Right lobe of liver (tissue), 6 donors: Measurements from ENCODE around the gene ZBTB2. TPM values are rescaled to one million over a fixed set of nuclear protein-coding genes. Genes with fewer than 3 reads are reported as not detected.

Experiments
- ATAC-seq, 4 donors: fragments of 200-7000 bp; cut with Tn5 transposase; one replicate each; pipeline ENCODE4 v1.9.1; 2020; ENCODE audit warnings: mild to moderate bottlenecking in 4 of 4, moderate library complexity in 4 of 4
- DNase-seq, 3 donors: peaks; one replicate each; pipeline ENCODE4 v3.0.0-alpha.2; 2020
- H3K27ac ChIP-seq, 3 donors: fragments of 200-600 bp; one replicate each; pipeline ENCODE4 v1.8.0; 2022
- H3K27me3 ChIP-seq, 2 donors: fragments of 200-600 bp; one replicate each; pipeline ENCODE4 v1.8.0; 2022
- H3K36me3 ChIP-seq, 4 donors: fragments of 200-600 bp; sonication (generic) in 1 of 4; one replicate each; pipeline versions ENCODE4 v1.5.1 to v1.8.0; 2017 to 2022; ENCODE audit warnings: control low read depth in 1 of 4
- H3K4me1 ChIP-seq, 4 donors: fragments of 200-600 bp; sonication (generic) in 1 of 4; one replicate each; pipeline versions ENCODE4 v1.5.1 to v1.8.0; 2017 to 2022; ENCODE audit warnings: control low read depth in 1 of 4
- H3K4me3 ChIP-seq, 3 donors: fragments of 200-600 bp; one replicate each; pipeline ENCODE4 v1.8.0; 2022
- H3K9me3 ChIP-seq, 4 donors: fragments of 200-600 bp; sonication (generic) in 1 of 4; one replicate each; pipeline versions ENCODE4 v1.5.1 to v1.8.0; 2017 to 2022; ENCODE audit warnings: control low read depth in 1 of 4
- CTCF ChIP-seq, 4 donors: fragments of 200-600 bp in 3 of 4; fragments of 450-650 bp in 1 of 4; IDR thresholded peaks; one replicate each; pipeline versions ENCODE4 v1.5.1 to v1.8.0; 2016 to 2022; ENCODE audit warnings: antibody characterized with exemption in 4 of 4, mild to moderate bottlenecking in 2 of 4
- POLR2A ChIP-seq: fragments of 450-650 bp; IDR thresholded peaks from one replicate; pipeline ENCODE4 v1.6.1; 2017; ENCODE audit warnings: antibody characterized with exemption, mild to moderate bottlenecking
- WGBS: methylation state at CpG from one replicate; pipeline ENCODE4 v1.1.6; 2018; ENCODE audit warnings: low coverage, low lambda C conversion rate; ENCODE audit not compliant: insufficient coverage; ENCODE audit errors: missing lambda C conversion rate; 5-methylcytosine and 5-hydroxymethylcytosine counted together
- intact Hi-C, 2 donors: fragments of 100-400 bp; cut with DNase I; formaldehyde crosslinking; loops; one replicate each; pipeline versions ENCODE4 v1.11.2 to v1.14.1; 2022
- total RNA-seq, 6 experiments: library from RNA; depleted of rRNA in 2 of 6; stranded (reverse); fragments of >200 nt in 2 of 6; fragmentation: NEBNext Ultra II Directional in 3 of 6; extraction: Animal tissue kit (Norgen Biotek cat#: 25700) in 3 of 6; gene quantifications; one replicate each; pipeline versions ENCODE4 v1.1.0 to v1.2.4, GENCODE V29; 2016 to 2023
- donor health status: DM: no; HTN: yes; CAD: no.
- donor health status: DM: no; HTN: no; CAD: no.
- donor health status: DM: no; HTN: no; CAD: no.
- donor health status: DM: no; HTN: yes; CAD: no.
- donor health status: DM: no; HTN: yes; CAD: no.

Gene ZBTB2
- total RNA-seq, 6 experiments from 2014 or later = 3.2 to 6.0 (median 4.5) TPM

GRCh38 chr6:151352410-151353396 is 38.7 kb downstream of the ZBTB2 start:
- Histone ChIP-seq H3K4me3 (no peak overlapping the region), H3K4me1 (no peaks in the 10 kb centered on the region), H3K36me3 (no peaks in the 10 kb centered on the region), H3K27me3 (no peaks in the 10 kb centered on the region), H3K27ac (no peak overlapping the region), H3K9me3 (no peaks in the 10 kb centered on the region)
- intact Hi-C loops = no loop called here
- ATAC-seq (peak in 3 of 4 donors; percentile 12 to 49 (median 22)), DNase-seq (no peak)
- TF ChIP-seq POLR2A (no peak), CTCF (IDR thresholded peaks at IDR 0.05) (no peak)
- 50% methylated on average over 18 of the region's 19 CpGs for WGBS

GRCh38 chr6:151351731-151352130 is 39.6 kb downstream of the ZBTB2 start:
- Histone ChIP-seq H3K4me1 (no peaks in the 10 kb centered on the region), H3K4me3 (no peak overlapping the region), H3K27ac (no peak overlapping the region), H3K36me3 (no peaks in the 10 kb centered on the region), H3K9me3 (no peaks in the 10 kb centered on the region), H3K27me3 (no peaks in the 10 kb centered on the region)
- WGBS = 80% methylated on average over 4 of the region's 7 CpGs
- ATAC-seq = no peak
- no peak for TF ChIP-seq CTCF (IDR thresholded peaks at IDR 0.05)
- no peak for TF ChIP-seq POLR2A
- intact Hi-C loops = no loop called here
- DNase-seq = no peak

GRCh38 chr6:151351146-151351700 is 40.1 kb downstream of the ZBTB2 start:
- no peak overlapping the region for H3K27ac ChIP-seq
- H3K4me1 ChIP-seq = no peaks in the 10 kb centered on the region
- H3K4me3 ChIP-seq = no peak overlapping the region
- no peaks in the 10 kb centered on the region for H3K9me3 ChIP-seq
- intact Hi-C loops = no loop called here
- ATAC-seq (no peak), DNase-seq (no peak)
- no peak for TF ChIP-seq POLR2A
- H3K27me3 ChIP-seq = no peaks in the 10 kb centered on the region
- 90% methylated on average over 16 of the region's 18 CpGs for WGBS
- H3K36me3 ChIP-seq = no peaks in the 10 kb centered on the region

GRCh38 chr6:151350442-151351145 is 40.8 kb downstream of the ZBTB2 start:
- DNase-seq = no peak
- H3K4me3 ChIP-seq = no peak overlapping the region
- TF ChIP-seq CTCF (IDR thresholded peaks at IDR 0.05) (no peak), POLR2A (no peak)
- no peaks in the 10 kb centered on the region for H3K4me1 ChIP-seq
- H3K27me3 ChIP-seq = no peaks in the 10 kb centered on the region
- H3K27ac ChIP-seq = no peak overlapping the region
- intact Hi-C loops = no loop called here
- ATAC-seq = no peak
- WGBS = 90% methylated on average over 11 of the region's 20 CpGs
- no peaks in the 10 kb centered on the region for H3K9me3 ChIP-seq
- no peaks in the 10 kb centered on the region for H3K36me3 ChIP-seq
